Endothelial cell of umbilical vein (primary cell): Measurements from ENCODE around the gene EFHC2. TPM values are rescaled to one million over a fixed set of nuclear protein-coding genes. Genes with fewer than 3 reads are reported as not detected.

Experiments used
- BruUV-seq: library from RNA; stranded (reverse); fragments of 400-500 nt; replicated peaks from 2 replicates; lab custom pipeline; 2021; lab: Mats Ljungman, UMichigan
- CTCF ChIA-PET: fragments of 300-600, 350-600 bp; sonication (Branson Sonifier 250); formaldehyde crosslinking; loops from one replicate; lab custom pipeline; 2021; ENCODE audit warnings: antibody characterized with exemption, inconsistent platforms; lab: Charles Lee
- POLR2A ChIA-PET: fragments of 300-600, 350-600 bp; sonication (Branson Sonifier 250); formaldehyde crosslinking; loops from one replicate; lab custom pipeline; 2021; ENCODE audit warnings: antibody characterized with exemption, inconsistent platforms; lab: Charles Lee
- DNase-seq: peaks from one replicate; pipeline ENCODE4 v3.0.0-alpha.2; 2011; ENCODE audit warnings: low read depth, low spot score
- FAIRE-seq: peaks from 2 replicates; lab custom pipeline; 2011; peaks lifted over from hg19 to GRCh38; lab: Jason Lieb, UNC
- H2AFZ ChIP-seq: 2 replicates; pipeline ENCODE4 v1.6.0; 2012; ENCODE audit warnings: low read depth, low read length, control low read depth, inconsistent platforms
- H3K27ac ChIP-seq: 2 replicates; pipeline ENCODE4 v1.5.1; 2011; ENCODE audit warnings: low read depth, mild to moderate bottlenecking, control low read depth, low read length, moderate library complexity; ENCODE audit not compliant: insufficient read depth
- H3K27me3 ChIP-seq, 2 experiments: 2 replicates each; pipeline versions ENCODE4 v1.6.0 to v1.6.1; 2011; ENCODE audit warnings: low read length in 2 of 2, mixed read lengths in 1 of 2; ENCODE audit not compliant: control insufficient read depth in 2 of 2, insufficient read depth in 2 of 2
- H3K36me3 ChIP-seq, 2 experiments: 2 replicates in 1 of 2; 3 replicates in 1 of 2; pipeline ENCODE4 v1.5.1; 2011; ENCODE audit warnings: low read length in 2 of 2, mild to moderate bottlenecking in 1 of 2, moderate library complexity in 1 of 2; ENCODE audit not compliant: control insufficient read depth in 2 of 2, insufficient read depth in 2 of 2; ENCODE audit errors: extremely low read depth in 1 of 2
- H3K4me1 ChIP-seq: 3 replicates; pipeline ENCODE4 v1.5.1; 2011; ENCODE audit warnings: mild to moderate bottlenecking, low read length; ENCODE audit not compliant: control insufficient read depth, insufficient read depth; ENCODE audit errors: extremely low read depth
- H3K4me2 ChIP-seq: 2 replicates; pipeline ENCODE4 v1.6.1; 2011; ENCODE audit warnings: low read length, control low read depth, mixed read lengths; ENCODE audit not compliant: insufficient read depth
- H3K4me3 ChIP-seq, 3 experiments: fragments of 200-600 bp in 1 of 3; sonication (generic), shearing (Covaris generic) in 1 of 3; replicated peaks in 1 of 3; 2 replicates each; pipeline ENCODE4 v1.5.1; 2011 to 2016; ENCODE audit warnings: control low read depth in 3 of 3, low read length in 3 of 3, mild to moderate bottlenecking in 2 of 3, inconsistent platforms in 1 of 3, low read depth in 1 of 3, moderate library complexity in 1 of 3; ENCODE audit not compliant: insufficient read depth in 1 of 3
- H3K79me2 ChIP-seq: 2 replicates; pipeline ENCODE4 v1.6.0; 2012; ENCODE audit warnings: low read length, inconsistent platforms; ENCODE audit not compliant: control insufficient read depth, insufficient read depth
- H3K9ac ChIP-seq: replicated peaks from 2 replicates; pipeline ENCODE3; 2011; ENCODE audit warnings: low read length, control low read depth; ENCODE audit not compliant: insufficient read depth; ENCODE audit errors: extremely low read depth
- H3K9me1 ChIP-seq: replicated peaks from 3 replicates; pipeline ENCODE4 v1.6.0; 2011; ENCODE audit warnings: mild to moderate bottlenecking, low read length; ENCODE audit not compliant: control insufficient read depth, insufficient read depth; ENCODE audit errors: extremely low read depth
- H3K9me3 ChIP-seq: replicated peaks from 2 replicates; pipeline ENCODE4 v1.5.1; 2012; ENCODE audit warnings: low read length, inconsistent platforms; ENCODE audit not compliant: control insufficient read depth, insufficient read depth
- H4K20me1 ChIP-seq: replicated peaks from 2 replicates; pipeline ENCODE3; 2011; ENCODE audit warnings: mild to moderate bottlenecking, low read length; ENCODE audit not compliant: control insufficient read depth, insufficient read depth; ENCODE audit errors: extremely low read depth
- CTCF ChIP-seq, 2 donors: IDR thresholded peaks; 1 replicate in 1 of 2; 2 replicates in 1 of 2; pipeline ENCODE4 v1.5.1; 2011; ENCODE audit warnings: low read length in 2 of 2, mild to moderate bottlenecking in 2 of 2, moderate library complexity in 2 of 2, control low read depth in 1 of 2, inconsistent platforms in 1 of 2, low read depth in 1 of 2; ENCODE audit not compliant: insufficient read depth in 1 of 2; ENCODE audit errors: extremely low read depth in 1 of 2
- EZH2 ChIP-seq: IDR thresholded peaks from 2 replicates; pipeline ENCODE4 v1.6.1; 2012; ENCODE audit warnings: borderline replicate concordance, low read depth, mild to moderate bottlenecking, moderate library complexity, low read length, inconsistent platforms; ENCODE audit not compliant: severe bottlenecking
- FOS ChIP-seq: IDR thresholded peaks from 2 replicates; pipeline ENCODE4 v1.6.1; 2011; ENCODE audit warnings: mild to moderate bottlenecking, low read length, moderate library complexity, borderline replicate concordance; ENCODE audit not compliant: insufficient read depth
- GATA2 ChIP-seq: IDR thresholded peaks from 2 replicates; pipeline ENCODE4 v1.7.0; 2011; ENCODE audit warnings: low read depth, mild to moderate bottlenecking, moderate library complexity, mixed read lengths, low read length; ENCODE audit not compliant: insufficient read length, insufficient read depth
- JUN ChIP-seq: IDR thresholded peaks from 2 replicates; pipeline ENCODE4 v1.6.1; 2011; ENCODE audit warnings: borderline replicate concordance, low read depth; ENCODE audit not compliant: insufficient read length, insufficient read depth
- MYC ChIP-seq: IDR thresholded peaks from one replicate; pipeline ENCODE4 v1.6.1; 2011; ENCODE audit warnings: mild to moderate bottlenecking, low read depth, low read length
- POLR2A ChIP-seq: IDR thresholded peaks from 2 replicates; pipeline ENCODE4 v1.6.1; 2012; ENCODE audit warnings: low read depth, mild to moderate bottlenecking, control low read depth, low read length
- POLR2AphosphoS5 ChIP-seq: IDR thresholded peaks from 2 replicates; pipeline ENCODE4 v1.6.1; 2012; ENCODE audit warnings: low read depth, mild to moderate bottlenecking, control low read depth, low read length, moderate library complexity; ENCODE audit not compliant: insufficient read depth
- dilution Hi-C: fragments of 300-500 bp; cut with MboI; formaldehyde crosslinking; loops from one replicate; pipeline ENCODE4 v1.15.0; 2019; ENCODE audit warnings: low sequenced_read_pairs; ENCODE audit not compliant: extremely low pct_ligation_motif_present
- intact Hi-C: fragments of 100-400 bp; cut with micrococcal nuclease; formaldehyde crosslinking; loops from one replicate; pipeline ENCODE4 v1.10.0; 2022
- polyA plus RNA-seq, 4 experiments: library from polyadenylated mRNA; depleted of rRNA in 3 of 4; stranded (reverse) in 3 of 4; unstranded in 1 of 4; fragments of >200 nt; gene quantifications; 2 replicates each; pipeline versions ENCODE4 v1.2.1 to v1.2.3, GENCODE V29; 2011 to 2012; ENCODE audit warnings: missing spikeins in 1 of 4
- total RNA-seq: library from RNA; stranded (reverse); gene quantifications from 2 replicates; pipeline ENCODE4 v1.2.3, GENCODE V29; 2021
- TF ChIP-seq, protein P1 (sequence below): IDR thresholded peaks from 2 replicates; pipeline ENCODE4 v1.6.1; 2011; ENCODE audit not compliant: insufficient read depth, insufficient read length

The EFHC2 gene
- total and polyA plus RNA-seq, 2 donors (not counting 3 experiments of a cell fraction or from before 2014, with no cell fraction given) = not detected

GRCh38 chrX:44310227-44310626 is 33.2 kb downstream of the EFHC2 start:
- Histone ChIP-seq H3K36me3 (no peaks in the 10 kb centered on the region), H3K4me3 (no peak overlapping the region), H3K27me3 (no peaks in the 10 kb centered on the region), H3K79me2 (no peaks in the 10 kb centered on the region), H3K9me3 (no peaks in the 10 kb centered on the region), H3K27ac (no peak overlapping the region), H3K9me1 (no peaks in the 10 kb centered on the region), H3K9ac (no peak overlapping the region), H4K20me1 (no peaks in the 10 kb centered on the region), H3K4me2 (no peak overlapping the region), H2AFZ (no peak overlapping the region), H3K4me1 (no peaks in the 10 kb centered on the region)
- TF ChIP-seq GATA2 = no peak
- TF ChIP-seq EZH2 = no peak
- DNase-seq = no peak
- POLR2A ChIA-PET = no interaction called here
- no TSS peak for BruUV-seq
- CTCF ChIA-PET = no interaction called here
- dilution Hi-C loops = no loop called here
- no peak for FAIRE-seq
- intact Hi-C loops = no loop called here

GRCh38 chrX:44308869-44309268 is 34.6 kb downstream of the EFHC2 start:
- intact Hi-C loops (no loop called here), dilution Hi-C loops (no loop called here)
- POLR2A ChIA-PET = no interaction called here
- no peak for FAIRE-seq
- no peak overlapping the region for H3K4me3 ChIP-seq
- no peak overlapping the region for H3K4me2 ChIP-seq
- no peak for DNase-seq
- H3K9me3 ChIP-seq = no peaks in the 10 kb centered on the region
- no peaks in the 10 kb centered on the region for H3K79me2 ChIP-seq
- CTCF ChIA-PET = no interaction called here
- no peak overlapping the region for H2AFZ ChIP-seq
- no peaks in the 10 kb centered on the region for H3K36me3 ChIP-seq
- no peaks in the 10 kb centered on the region for H3K9me1 ChIP-seq
- H4K20me1 ChIP-seq = no peaks in the 10 kb centered on the region
- TF ChIP-seq, protein P1, sequence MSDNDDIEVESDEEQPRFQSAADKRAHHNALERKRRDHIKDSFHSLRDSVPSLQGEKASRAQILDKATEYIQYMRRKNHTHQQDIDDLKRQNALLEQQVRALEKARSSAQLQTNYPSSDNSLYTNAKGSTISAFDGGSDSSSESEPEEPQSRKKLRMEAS = no peak
- TF ChIP-seq MYC = no peak
- TF ChIP-seq GATA2 = no peak
- no peak for TF ChIP-seq CTCF (IDR thresholded peaks at IDR 0.05; ENCODE audit: extremely low read depth in 1 of 2, insufficient read depth in 1 of 2, low read depth in 1 of 2, low read length in 2 of 2)
- TF ChIP-seq EZH2 = no peak
- TF ChIP-seq JUN = no peak
- no peak for TF ChIP-seq FOS
- TF ChIP-seq POLR2AphosphoS5 = no peak
- TF ChIP-seq POLR2A = no peak
- H3K27ac ChIP-seq = no peak overlapping the region
- H3K9ac ChIP-seq = no peak overlapping the region
- no peaks in the 10 kb centered on the region for H3K4me1 ChIP-seq
- no peaks in the 10 kb centered on the region for H3K27me3 ChIP-seq
- no TSS peak for BruUV-seq
